Smooth muscle cell (in vitro differentiated cells): ENCODE data around the gene MAP2K5. TPM values are rescaled to one million over a fixed set of nuclear protein-coding genes. Genes with fewer than 3 reads are reported as not detected.

Experiments
- DNase-seq: peaks from one replicate; lab custom pipeline; 2025; ENCODE audit not compliant: unreplicated experiment; lab: John Stamatoyannopoulos, UW
- H2AFZ ChIP-seq: fragments of 200-600 bp; sonication (generic); 2 replicates; pipeline ENCODE4 v1.6.0; 2016; ENCODE audit warnings: antibody characterized with exemption, low read depth, mild to moderate bottlenecking
- H3F3A ChIP-seq: fragments of 200-600 bp; sonication (generic); 2 replicates; pipeline ENCODE4 v1.6.0; 2017; ENCODE audit warnings: antibody characterized with exemption, low read depth
- H3K27ac ChIP-seq: fragments of 200-600 bp; sonication (generic); 2 replicates; pipeline ENCODE4 v1.5.1; 2016; ENCODE audit warnings: low read depth, mild to moderate bottlenecking
- H3K27me3 ChIP-seq: fragments of 200-600 bp; sonication (generic); 2 replicates; pipeline ENCODE4 v1.6.1; 2016; ENCODE audit warnings: low read depth, mild to moderate bottlenecking
- H3K36me3 ChIP-seq: fragments of 200-600 bp; sonication (generic); 2 replicates; pipeline ENCODE4 v1.5.1; 2016; ENCODE audit warnings: low read depth
- H3K4me1 ChIP-seq: fragments of 200-600 bp; sonication (generic); 2 replicates; pipeline ENCODE4 v1.5.1; 2016; ENCODE audit warnings: low read depth
- H3K4me2 ChIP-seq: fragments of 200-600 bp; sonication (generic); 2 replicates; pipeline ENCODE4 v1.6.0; 2016; ENCODE audit warnings: mild to moderate bottlenecking
- H3K4me3 ChIP-seq: fragments of 200-600 bp; sonication (generic); 2 replicates; pipeline ENCODE4 v1.5.1; 2016; ENCODE audit warnings: mild to moderate bottlenecking
- H3K79me2 ChIP-seq: fragments of 200-600 bp; sonication (generic); 2 replicates; pipeline ENCODE4 v1.6.0; 2016; ENCODE audit warnings: low read depth, mild to moderate bottlenecking
- H3K9ac ChIP-seq: fragments of 200-600 bp; sonication (generic); 2 replicates; pipeline ENCODE4 v1.6.0; 2016; ENCODE audit warnings: low read depth
- H3K9me3 ChIP-seq: fragments of 200-600 bp; sonication (generic); replicated peaks from 2 replicates; pipeline ENCODE4 v1.5.1; 2016; ENCODE audit warnings: low read depth
- H4K20me1 ChIP-seq: fragments of 200-600 bp; sonication (generic); 2 replicates; pipeline ENCODE4 v1.6.0; 2016; ENCODE audit warnings: low read depth
- CTCF ChIP-seq: fragments of 200-600 bp; sonication (generic); IDR thresholded peaks from 2 replicates; pipeline ENCODE4 v1.5.1; 2017; ENCODE audit warnings: borderline replicate concordance, mild to moderate bottlenecking, antibody characterized with exemption; ENCODE audit not compliant: insufficient read depth, poor library complexity, severe bottlenecking
- WGBS: methylation state at CpG from one replicate; pipeline ENCODE4 v1.1.7; 2016; ENCODE audit warnings: low lambda C conversion rate; 5-methylcytosine and 5-hydroxymethylcytosine counted together
- polyA plus RNA-seq: library from polyadenylated mRNA; unstranded; fragments of >200 nt; fragmentation: Nextera tagmentation; extraction: Ambion mirVana; gene quantifications from 2 replicates; pipeline ENCODE4 v1.2.1, GENCODE V29; 2016
- total RNA-seq: library from RNA; depleted of rRNA; stranded (reverse); fragments of >200 nt; gene quantifications from 2 replicates; pipeline ENCODE4 v1.2.3, GENCODE V29; 2014

Gene MAP2K5
- total and polyA plus RNA-seq, 2 experiments from 2014 or later = 4.4 to 7.4 TPM

- no peaks in the 10 kb centered on the region for H3K27me3 ChIP-seq
- H3K9me3 ChIP-seq = no peaks in the 10 kb centered on the region
- no peaks in the 10 kb centered on the region for H3F3A ChIP-seq
- no peaks in the 10 kb centered on the region for H3K4me1 ChIP-seq
- H4K20me1 ChIP-seq = no peaks in the 10 kb centered on the region
- TF ChIP-seq CTCF = no peak
- no peak overlapping the region for H3K27ac ChIP-seq
- no peak overlapping the region for H2AFZ ChIP-seq
- no peak overlapping the region for H3K9ac ChIP-seq
- H3K4me2 ChIP-seq = no peak overlapping the region
- no peaks in the 10 kb centered on the region for H3K36me3 ChIP-seq
- no peaks in the 10 kb centered on the region for H3K79me2 ChIP-seq
- DNase-seq = no peak
- no peak overlapping the region for H3K4me3 ChIP-seq
These were observed 53.1 kb downstream of the MAP2K5 start for GRCh38 chr15:67595572-67595971.

GRCh38 chr15:67601073-67601472 is 58.6 kb downstream of the MAP2K5 start:
- no peak for TF ChIP-seq CTCF
- no peak overlapping the region for H2AFZ ChIP-seq
- no peak for DNase-seq
- H3F3A ChIP-seq = no peaks in the 10 kb centered on the region
- no peaks in the 10 kb centered on the region for H3K4me1 ChIP-seq
- no peaks in the 10 kb centered on the region for H3K36me3 ChIP-seq
- H3K9ac ChIP-seq = no peak overlapping the region
- H3K4me3 ChIP-seq = no peak overlapping the region
- 86% methylated on average over 2 of the region's 2 CpGs for WGBS
- H4K20me1 ChIP-seq = no peaks in the 10 kb centered on the region
- H3K27me3 ChIP-seq = no peaks in the 10 kb centered on the region
- no peak overlapping the region for H3K27ac ChIP-seq
- H3K4me2 ChIP-seq = no peak overlapping the region
- no peaks in the 10 kb centered on the region for H3K79me2 ChIP-seq
- H3K9me3 ChIP-seq = no peaks in the 10 kb centered on the region

GRCh38 chr15:67603063-67603462 is 60.6 kb downstream of the MAP2K5 start:
- DNase-seq = no peak
- TF ChIP-seq CTCF = no peak

GRCh38 chr15:67605871-67606270 is 63.4 kb downstream of the MAP2K5 start:
- no peaks in the 10 kb centered on the region for H3K79me2 ChIP-seq
- H3K27ac ChIP-seq = no peak overlapping the region
- H3K9me3 ChIP-seq = no peaks in the 10 kb centered on the region
- 90% methylated on average over 2 of the region's 2 CpGs for WGBS
- no peak overlapping the region for H3K4me3 ChIP-seq
- no peak for DNase-seq
- H3K4me2 ChIP-seq = no peak overlapping the region
- H2AFZ ChIP-seq = no peak overlapping the region
- no peaks in the 10 kb centered on the region for H4K20me1 ChIP-seq
- no peaks in the 10 kb centered on the region for H3K27me3 ChIP-seq
- no peak overlapping the region for H3K9ac ChIP-seq
- no peaks in the 10 kb centered on the region for H3K36me3 ChIP-seq
- H3F3A ChIP-seq = no peaks in the 10 kb centered on the region
- no peak for TF ChIP-seq CTCF
- H3K4me1 ChIP-seq = no peaks in the 10 kb centered on the region

More at GRCh38 chr15:67603063-67603462, 60.6 kb downstream of the MAP2K5 start:
- no peaks in the 10 kb centered on the region for H4K20me1 ChIP-seq
- H2AFZ ChIP-seq = no peak overlapping the region
- no peak overlapping the region for H3K9ac ChIP-seq
- H3K9me3 ChIP-seq = no peaks in the 10 kb centered on the region
- no peaks in the 10 kb centered on the region for H3F3A ChIP-seq
- no peak overlapping the region for H3K27ac ChIP-seq
- H3K27me3 ChIP-seq = no peaks in the 10 kb centered on the region
- H3K4me3 ChIP-seq = no peak overlapping the region
- no peak overlapping the region for H3K4me2 ChIP-seq
- WGBS = 95% methylated on average over 4 of the region's 4 CpGs
- no peaks in the 10 kb centered on the region for H3K36me3 ChIP-seq
- H3K79me2 ChIP-seq = no peaks in the 10 kb centered on the region
- H3K4me1 ChIP-seq = no peaks in the 10 kb centered on the region
